Measurements from ENCODE around the gene C20orf173.

GRCh38 chr20:35558451-35558850 is 29.0 kb upstream of the C20orf173 start:
- no peak for TF ChIP-seq ZNF605 (CRISPR knock-in tag; IDR thresholded peaks at IDR 0.05)
- TF ChIP-seq CTCF (CRISPR knock-in tag; IDR thresholded peaks at IDR 0.05), result no peak
- no peak for TF ChIP-seq USF2 (IDR thresholded peaks at IDR 0.05; ENCODE audit: low read depth, low read length)
- TF ChIP-seq USF2 (CRISPR knock-in tag; IDR thresholded peaks at IDR 0.05; ENCODE audit: borderline replicate concordance), result no peak
- TF ChIP-seq POLR2AphosphoS5 (IDR thresholded peaks at IDR 0.05; ENCODE audit: low read depth, low read length), result no peak
- TF ChIP-seq ZNF17 (CRISPR knock-in tag; IDR thresholded peaks at IDR 0.05), result no peak
- TF ChIP-seq ZNF556 (CRISPR knock-in tag; IDR thresholded peaks at IDR 0.05; ENCODE audit: borderline replicate concordance), result no peak
- no peak for TF ChIP-seq FOSL1 (CRISPR knock-in tag; IDR thresholded peaks at IDR 0.05; ENCODE audit: borderline replicate concordance)
- no peak for TF ChIP-seq SIX1 (CRISPR knock-in tag; IDR thresholded peaks at IDR 0.05; ENCODE audit: borderline replicate concordance)
- no peak for TF ChIP-seq HNRNPUL1 (IDR thresholded peaks at IDR 0.05; ENCODE audit: low read depth, low read length)
